Upper lobe of left lung (tissue), 6 donors: ENCODE data around the gene TERF2IP. TPM values are rescaled to one million over a fixed set of nuclear protein-coding genes. Genes with fewer than 3 reads are reported as not detected.

Source experiments
- ATAC-seq, 2 donors: fragments of 200-7000 bp; cut with Tn5 transposase; one replicate each; pipeline ENCODE4 v1.9.1; 2022; ENCODE audit warnings: mild to moderate bottlenecking in 2 of 2, moderate library complexity in 2 of 2; ENCODE audit not compliant: low FRiP score in 2 of 2
- DNase-seq, 2 donors: peaks; one replicate each; pipeline ENCODE4 v3.0.0-alpha.2; 2019 to 2020
- H3K27ac ChIP-seq, 4 donors: fragments of 200-600 bp; sonication (generic); one replicate each; pipeline ENCODE4 v1.5.1; 2016 to 2019
- H3K27me3 ChIP-seq, 4 donors: fragments of 200-600 bp; sonication (generic); one replicate each; pipeline ENCODE4 v1.5.1; 2017 to 2019
- H3K36me3 ChIP-seq, 4 donors: fragments of 200-600 bp; sonication (generic); one replicate each; pipeline ENCODE4 v1.5.1; 2016 to 2019
- H3K4me1 ChIP-seq, 4 donors: fragments of 200-600 bp; sonication (generic); one replicate each; pipeline ENCODE4 v1.5.1; 2018 to 2019
- H3K4me3 ChIP-seq, 4 donors: fragments of 200-600 bp; sonication (generic); one replicate each; pipeline ENCODE4 v1.5.1; 2017 to 2019; ENCODE audit warnings: mild to moderate bottlenecking in 2 of 4, moderate library complexity in 1 of 4
- H3K9me3 ChIP-seq, 4 donors: fragments of 200-600 bp; sonication (generic); one replicate each; pipeline ENCODE4 v1.5.1; 2018 to 2019
- EP300 ChIP-seq, 4 donors: sonication (generic); formaldehyde crosslinking; IDR thresholded peaks; one replicate each; pipeline ENCODE4 v1.5.1; 2017; ENCODE audit warnings: antibody characterized with exemption in 4 of 4, control low read depth in 2 of 4
- POLR2A ChIP-seq, 4 donors: fragments of 450-650 bp; IDR thresholded peaks; one replicate each; pipeline ENCODE4 v1.5.1; 2016 to 2017; ENCODE audit warnings: antibody characterized with exemption in 4 of 4, mild to moderate bottlenecking in 2 of 4
- POLR2AphosphoS5 ChIP-seq, 2 donors: sonication (generic); formaldehyde crosslinking; IDR thresholded peaks; one replicate each; pipeline ENCODE4 v1.5.1; 2017; ENCODE audit warnings: antibody characterized with exemption in 2 of 2
- WGBS, 2 donors: methylation state at CpG; one replicate each; pipeline ENCODE4 v1.1.5; 2017 to 2018; 5-methylcytosine and 5-hydroxymethylcytosine counted together
- total RNA-seq, 6 donors: library from RNA; depleted of rRNA in 4 of 6; stranded (reverse); fragments of >200 nt in 4 of 6; gene quantifications; one replicate each; pipeline versions ENCODE4 v1.1.0 to v1.2.1, GENCODE V29; 2016 to 2021
- TF ChIP-seq, protein P1 (sequence below), 6 experiments: fragments of 450-650 bp in 4 of 6; fragments of 200-600 bp in 2 of 6; sonication (generic) in 2 of 6; IDR thresholded peaks; one replicate each; pipeline ENCODE4 v1.5.1; 2016 to 2019; ENCODE audit warnings: antibody characterized with exemption in 6 of 6
- donor health status: DM: no; HTN: no; CAD: no; lungs with moderate emphysema.
- donor health status: DM: no; HTN: yes; CAD: no; lungs with severe emphysema.

TERF2IP gene
- total RNA-seq, 6 donors from 2014 or later, result 45.1 to 70.0 (median 59.1) TPM

DNA sequence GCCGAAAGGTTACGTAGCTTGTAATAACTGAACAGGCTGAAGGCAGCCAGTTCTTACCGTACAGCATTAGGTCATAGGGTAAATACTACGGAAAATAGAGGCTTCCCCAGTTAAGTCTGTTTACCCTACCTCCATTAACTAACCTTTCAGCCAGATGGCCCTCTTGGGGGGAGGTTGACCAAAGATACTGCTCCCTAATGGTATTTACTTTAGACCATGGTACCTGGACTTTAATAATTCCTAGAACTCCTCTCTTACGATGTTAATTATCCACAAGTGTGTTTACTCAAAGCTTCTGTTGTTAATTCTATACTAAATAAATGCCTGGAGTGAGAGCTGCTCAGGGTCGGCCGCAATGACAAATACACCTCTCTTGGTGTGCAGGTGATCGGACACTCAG lies 14.7 kb upstream of the TERF2IP start:
- Histone ChIP-seq H3K27me3 (no peaks in the 10 kb centered on the region), H3K4me1 (peaks cover under 1 to 5% (median 4%) of the 10 kb centered on the region in 4 donors), H3K4me3 (no peak overlapping the region), H3K36me3 (peaks cover 73 to 100% (median 93%) of the 10 kb centered on the region in 4 donors), H3K27ac (no peak overlapping the region), H3K9me3 (no peaks in the 10 kb centered on the region)
- 85 to 92% methylated on average over 8 of the region's 8 CpGs for WGBS, 2 donors
- TF ChIP-seq POLR2A (IDR thresholded peaks at IDR 0.05), result no peak
- ATAC-seq (no peak), DNase-seq (no peak)

GRCh38 chr16:75635036-75635435 lies 12.5 kb upstream of the TERF2IP start:
- no peak overlapping the region for H3K27ac ChIP-seq
- H3K4me3 ChIP-seq, result no peak overlapping the region
- no peaks in the 10 kb centered on the region for H3K4me1 ChIP-seq
- no peaks in the 10 kb centered on the region for H3K9me3 ChIP-seq
- no peak for DNase-seq
- WGBS, 2 donors, result 80 to 88% methylated on average over 3 of the region's 3 CpGs
- no peaks in the 10 kb centered on the region for H3K27me3 ChIP-seq
- no peak for ATAC-seq
- TF ChIP-seq POLR2A (IDR thresholded peaks at IDR 0.05) (no peak), POLR2AphosphoS5 (IDR thresholded peaks at IDR 0.05) (no peak), EP300 (IDR thresholded peaks at IDR 0.05) (no peak)
- TF ChIP-seq, protein P1, sequence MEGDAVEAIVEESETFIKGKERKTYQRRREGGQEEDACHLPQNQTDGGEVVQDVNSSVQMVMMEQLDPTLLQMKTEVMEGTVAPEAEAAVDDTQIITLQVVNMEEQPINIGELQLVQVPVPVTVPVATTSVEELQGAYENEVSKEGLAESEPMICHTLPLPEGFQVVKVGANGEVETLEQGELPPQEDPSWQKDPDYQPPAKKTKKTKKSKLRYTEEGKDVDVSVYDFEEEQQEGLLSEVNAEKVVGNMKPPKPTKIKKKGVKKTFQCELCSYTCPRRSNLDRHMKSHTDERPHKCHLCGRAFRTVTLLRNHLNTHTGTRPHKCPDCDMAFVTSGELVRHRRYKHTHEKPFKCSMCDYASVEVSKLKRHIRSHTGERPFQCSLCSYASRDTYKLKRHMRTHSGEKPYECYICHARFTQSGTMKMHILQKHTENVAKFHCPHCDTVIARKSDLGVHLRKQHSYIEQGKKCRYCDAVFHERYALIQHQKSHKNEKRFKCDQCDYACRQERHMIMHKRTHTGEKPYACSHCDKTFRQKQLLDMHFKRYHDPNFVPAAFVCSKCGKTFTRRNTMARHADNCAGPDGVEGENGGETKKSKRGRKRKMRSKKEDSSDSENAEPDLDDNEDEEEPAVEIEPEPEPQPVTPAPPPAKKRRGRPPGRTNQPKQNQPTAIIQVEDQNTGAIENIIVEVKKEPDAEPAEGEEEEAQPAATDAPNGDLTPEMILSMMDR (IDR thresholded peaks at IDR 0.05), result no peak
- peaks cover 71 to 100% (median 86%) of the 10 kb centered on the region in 4 donors for H3K36me3 ChIP-seq

GRCh38 chr16:75640598-75640997 lies 7.0 kb upstream of the TERF2IP start:
- H3K36me3 ChIP-seq, result peaks cover 30 to 96% (median 50%) of the 10 kb centered on the region in 4 donors
- H3K27me3 ChIP-seq, result no peaks in the 10 kb centered on the region
- H3K4me3 ChIP-seq, result no peak overlapping the region
- H3K27ac ChIP-seq, result no peak overlapping the region
- ATAC-seq (no peak), DNase-seq (no peak)
- H3K9me3 ChIP-seq, result no peaks in the 10 kb centered on the region
- TF ChIP-seq POLR2AphosphoS5 (IDR thresholded peaks at IDR 0.05) (no peak), POLR2A (IDR thresholded peaks at IDR 0.05) (no peak), EP300 (IDR thresholded peaks at IDR 0.05) (no peak)
- TF ChIP-seq, protein P1 (IDR thresholded peaks at IDR 0.05), result no peak
- 92% methylated on average over 6 of the region's 6 CpGs for WGBS, 2 donors
- H3K4me1 ChIP-seq, result peaks cover 8 to 16% (median 9%) of the 10 kb centered on the region in 4 donors

DNA sequence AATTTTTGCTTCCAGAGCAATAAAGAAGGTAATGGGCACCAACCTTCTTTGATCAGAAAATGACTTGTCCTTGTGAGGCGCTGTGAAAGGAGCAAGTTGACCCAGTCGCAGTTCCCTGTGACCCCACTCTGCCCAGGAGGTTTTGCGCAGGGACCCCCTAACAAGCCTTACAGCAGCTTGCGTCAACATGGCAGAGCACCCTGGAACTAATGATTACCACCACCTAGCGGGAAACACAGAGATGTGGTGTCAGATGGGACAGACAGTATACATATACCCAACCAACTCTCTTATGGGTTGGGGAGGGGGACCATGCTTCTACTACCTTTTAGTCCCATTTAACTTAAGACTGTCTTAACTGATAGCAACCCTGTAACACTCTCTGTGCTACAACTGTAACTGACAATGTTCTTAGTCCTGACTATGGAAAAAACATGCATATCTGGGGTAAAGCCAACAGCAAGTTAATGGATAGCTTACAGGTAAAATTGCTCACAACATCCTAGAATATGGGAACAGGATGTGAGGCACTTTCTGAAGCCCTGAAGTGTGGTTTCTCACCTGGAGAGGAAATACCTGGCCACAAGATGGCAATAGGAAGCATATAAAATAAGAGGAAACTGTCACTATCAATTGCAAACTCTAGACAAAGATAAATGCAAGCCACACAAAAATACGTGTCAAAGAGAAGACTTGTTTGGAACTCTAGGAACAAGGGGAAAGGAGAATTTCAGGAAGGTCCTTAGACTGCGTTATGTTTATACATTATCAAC lies 3.1 kb upstream of the TERF2IP start:
- H3K9me3 ChIP-seq, result no peaks in the 10 kb centered on the region
- DNase-seq (no peak), ATAC-seq (no peak)
- no peaks in the 10 kb centered on the region for H3K27me3 ChIP-seq
- H3K36me3 ChIP-seq, result peaks cover 16 to 58% (median 24%) of the 10 kb centered on the region in 4 donors
- H3K4me3 ChIP-seq, result no peak overlapping the region
- peaks cover 19 to 32% (median 21%) of the 10 kb centered on the region in 4 donors for H3K4me1 ChIP-seq
- H3K27ac ChIP-seq, result no peak overlapping the region
- WGBS, 2 donors, result 86 to 93% methylated on average over 7 of the region's 7 CpGs
- TF ChIP-seq, protein P1 (IDR thresholded peaks at IDR 0.05), result no peak
- TF ChIP-seq EP300 (IDR thresholded peaks at IDR 0.05) (no peak), POLR2AphosphoS5 (IDR thresholded peaks at IDR 0.05) (no peak), POLR2A (IDR thresholded peaks at IDR 0.05) (no peak)

DNA sequence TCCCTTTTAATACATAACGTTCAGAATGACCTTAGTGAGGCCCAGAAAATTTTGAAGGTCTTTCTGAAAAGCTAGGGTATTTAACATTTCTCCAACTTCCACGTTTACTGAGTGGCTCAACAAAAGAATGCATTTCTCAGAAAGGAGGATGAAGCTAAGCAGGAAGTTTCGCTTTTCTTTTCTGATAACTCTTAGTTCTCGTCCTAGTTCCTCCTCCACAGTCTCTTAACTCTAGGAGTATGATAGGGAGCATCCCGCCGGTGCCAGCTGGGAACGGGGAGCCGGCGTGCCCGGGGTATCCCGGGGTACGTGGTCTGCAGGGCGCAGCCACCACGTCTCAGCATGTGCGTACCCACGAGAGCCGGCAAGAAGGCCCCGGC lies 471 bp upstream of the TERF2IP start:
- H3K27me3 ChIP-seq, result no peaks in the 10 kb centered on the region
- no peak for DNase-seq
- peak overlapping the region; percentile 84 to 99 (median 92) for H3K4me3 ChIP-seq
- H3K27ac ChIP-seq, result peak overlapping the region; percentile 97 to 99 (median 98)
- peaks cover 0 to 33% (median 2%) of the 10 kb centered on the region in 4 donors for H3K36me3 ChIP-seq
- TF ChIP-seq EP300 (IDR thresholded peaks at IDR 0.05) (no peak), POLR2AphosphoS5 (IDR thresholded peaks at IDR 0.05) (no peak), POLR2A (IDR thresholded peaks at IDR 0.05) (no peak)
- TF ChIP-seq, protein P1 (IDR thresholded peaks at IDR 0.05), result no peak
- WGBS, 2 donors, result 0% methylated on average over 18 of the region's 18 CpGs
- H3K9me3 ChIP-seq, result no peaks in the 10 kb centered on the region
- peaks cover 40 to 57% (median 44%) of the 10 kb centered on the region in 4 donors for H3K4me1 ChIP-seq
- peak; percentile 21 to 43 for ATAC-seq
